Measurements from ENCODE around the gene TRERF1.
A peak's percentile ranks its signal among the peaks of the same experiment; 100 is the strongest.
"Not testable (repeated sequence)": the region's sequence is repeated elsewhere in the genome, so short reads cannot be mapped to it uniquely, and the experiment has no call there.

TRERF1 gene

DNA sequence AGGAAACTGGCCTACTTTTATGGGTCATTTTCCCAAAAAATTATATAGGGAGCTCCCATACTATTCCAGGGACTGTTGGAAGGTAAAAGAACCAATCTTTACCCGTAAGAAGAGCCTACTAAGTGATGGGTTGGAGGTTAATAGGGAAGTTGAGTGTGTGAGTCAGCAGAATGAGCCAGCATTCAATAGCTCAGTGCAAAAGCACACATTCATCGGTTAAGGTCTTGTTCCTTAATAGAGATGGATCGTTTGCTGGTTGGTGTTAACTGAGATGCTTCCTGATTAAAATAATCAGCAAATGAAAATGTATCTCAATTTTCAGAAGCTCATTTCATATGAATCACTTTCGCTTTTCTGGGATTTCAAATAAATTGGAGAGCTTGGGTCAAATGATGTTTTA, 118.8 kb downstream of the TRERF1 start:
- no peak for DNase-seq

DNA sequence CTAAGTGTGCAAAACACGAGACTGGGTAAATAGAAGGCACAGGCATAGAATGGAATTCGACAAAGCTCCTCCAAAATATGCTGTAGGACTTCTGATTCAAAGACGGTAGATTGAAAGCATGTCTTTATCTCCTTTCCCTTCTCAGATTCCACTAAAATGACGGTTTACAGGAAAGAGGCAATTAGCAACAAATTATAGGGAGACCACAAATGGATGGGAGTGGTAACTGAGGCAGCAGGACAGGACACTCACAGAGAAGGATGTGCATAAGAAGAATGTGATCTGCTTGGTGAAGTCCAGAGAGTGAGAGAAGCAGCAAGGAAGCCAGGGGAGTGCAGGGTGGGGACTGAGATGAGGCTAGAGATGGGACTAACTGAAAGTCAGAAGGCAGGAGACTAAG, 120.7 kb downstream of the TRERF1 start:
- DNase-seq, result no peak

DNA sequence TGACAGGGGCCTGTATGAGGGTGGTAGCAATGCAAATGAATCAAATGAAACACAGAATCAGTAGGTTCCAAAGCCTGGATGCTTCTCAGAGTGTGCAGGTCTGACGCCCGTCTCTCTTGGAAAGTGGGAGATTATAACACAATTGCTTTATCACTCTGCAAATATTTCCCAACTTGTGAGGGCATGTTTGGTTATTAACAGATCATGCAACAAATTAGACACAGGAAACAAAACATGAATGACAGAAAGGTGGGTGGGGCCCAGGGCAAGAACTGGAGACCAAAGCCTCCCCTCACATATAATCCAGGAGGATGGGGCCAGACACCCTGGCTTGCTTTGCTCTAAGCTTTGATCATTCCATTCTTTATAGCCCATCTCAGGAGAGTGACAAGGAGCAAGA, 125.5 kb downstream of the TRERF1 start:
- no peak for DNase-seq

DNA sequence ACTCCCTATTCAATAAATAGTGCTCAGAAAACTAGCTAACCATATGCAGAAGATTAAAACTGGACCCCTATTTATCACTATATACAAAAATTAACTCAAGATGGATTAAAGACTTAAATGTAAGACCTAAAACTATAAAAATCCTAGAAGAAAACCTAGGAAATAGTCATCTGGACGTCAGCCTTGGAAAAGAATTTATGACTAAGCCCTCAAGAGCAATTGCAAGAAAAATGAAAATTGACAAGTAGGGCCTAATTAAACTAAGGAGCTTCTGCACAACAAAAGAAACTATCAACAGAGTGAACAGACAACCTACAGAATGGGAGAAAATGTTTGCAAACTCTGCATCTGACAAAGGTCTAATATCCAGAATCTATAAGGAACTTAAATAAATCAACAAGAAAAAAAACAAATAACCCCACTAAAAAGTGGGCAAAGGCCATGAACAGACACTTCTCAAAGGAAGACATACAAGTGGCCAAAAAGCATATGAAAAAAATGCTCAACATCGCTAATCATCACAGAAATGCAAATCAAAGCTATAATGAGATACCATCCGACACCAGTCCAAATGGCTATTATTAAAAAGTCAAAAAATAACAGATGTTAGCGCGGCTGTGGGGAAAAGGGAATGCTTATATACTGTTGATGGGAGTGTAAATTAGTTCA, 126.9 kb downstream of the TRERF1 start:
- not testable (repeated sequence) for DNase-seq

DNA sequence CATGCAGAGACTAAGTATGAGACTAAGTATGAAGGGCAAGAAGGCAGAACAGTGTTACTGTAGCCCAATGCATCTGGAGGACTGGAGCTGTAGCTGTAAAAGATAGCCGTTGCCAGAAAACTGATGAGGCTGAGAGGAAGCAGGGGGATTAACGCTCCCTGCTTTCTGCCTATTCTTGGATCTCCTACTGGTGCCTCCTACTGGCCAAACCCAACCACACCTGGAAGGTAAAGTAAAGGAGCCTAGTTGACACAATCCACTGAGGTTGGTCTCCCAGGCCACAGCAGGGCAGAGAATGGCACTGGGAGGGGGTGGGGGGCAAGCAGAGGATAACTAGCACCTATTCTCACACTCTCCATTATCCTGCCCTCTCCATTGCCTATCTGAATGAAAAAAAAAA, 129.1 kb downstream of the TRERF1 start:
- DNase-seq, result no peak

DNA sequence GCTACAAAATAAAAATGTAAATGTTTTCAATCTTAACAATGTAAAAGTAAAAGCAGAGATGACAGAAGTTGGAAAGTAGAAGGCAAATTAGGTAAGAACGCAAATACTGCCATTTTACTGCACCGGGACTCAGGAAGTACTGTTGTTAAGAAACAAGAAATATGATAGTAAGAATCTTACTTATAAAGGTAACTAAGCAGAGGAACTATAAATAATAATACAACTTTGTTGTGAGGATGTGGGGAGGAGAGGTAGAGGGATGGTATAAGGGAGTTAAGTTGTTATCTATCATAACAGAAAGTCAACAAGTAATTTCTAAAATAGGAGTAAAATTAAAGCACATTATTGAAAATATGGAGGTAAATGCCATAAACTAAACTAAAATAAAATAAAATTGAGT, 129.8 kb downstream of the TRERF1 start:
- DNase-seq, result no peak

DNA sequence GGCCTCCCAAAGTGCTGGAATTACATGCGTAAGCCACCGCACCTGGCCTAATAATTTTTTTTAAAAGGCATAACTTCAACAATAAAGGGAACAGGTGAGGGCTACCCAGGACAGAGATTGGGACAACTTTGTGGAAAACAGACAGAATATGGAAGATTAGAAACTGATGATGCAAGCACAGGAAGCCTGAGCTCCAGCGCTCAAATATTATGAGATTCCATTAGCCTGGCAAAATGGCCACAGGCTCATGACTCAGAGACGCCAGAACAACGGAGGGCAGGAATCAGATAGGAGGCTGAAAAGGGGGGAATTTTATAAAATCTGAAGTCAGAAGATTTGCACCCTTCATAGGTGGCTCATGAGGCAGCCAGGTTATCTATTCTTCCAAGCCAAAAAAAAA, 131.0 kb downstream of the TRERF1 start:
- DNase-seq, result no peak

DNA sequence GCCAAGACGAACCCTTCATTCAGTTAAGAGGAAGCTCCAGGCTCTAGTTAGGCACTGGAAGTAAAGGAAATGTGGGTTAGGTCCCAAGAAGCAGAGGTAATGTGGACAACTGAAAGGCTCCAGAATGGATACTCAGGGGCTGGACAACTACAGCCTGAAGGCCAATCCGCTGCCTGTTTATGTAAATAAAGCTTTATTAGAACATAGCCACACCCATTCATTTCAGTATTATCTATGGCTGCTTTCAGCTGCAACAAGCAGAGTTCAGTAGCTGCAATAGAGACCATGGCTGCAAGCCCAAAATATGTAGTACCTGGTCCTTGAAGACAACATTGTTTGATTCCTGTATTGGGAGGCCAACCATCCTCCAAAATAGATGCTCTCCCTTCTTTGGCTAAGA, 133.2 kb downstream of the TRERF1 start:
- no peak for DNase-seq

DNA sequence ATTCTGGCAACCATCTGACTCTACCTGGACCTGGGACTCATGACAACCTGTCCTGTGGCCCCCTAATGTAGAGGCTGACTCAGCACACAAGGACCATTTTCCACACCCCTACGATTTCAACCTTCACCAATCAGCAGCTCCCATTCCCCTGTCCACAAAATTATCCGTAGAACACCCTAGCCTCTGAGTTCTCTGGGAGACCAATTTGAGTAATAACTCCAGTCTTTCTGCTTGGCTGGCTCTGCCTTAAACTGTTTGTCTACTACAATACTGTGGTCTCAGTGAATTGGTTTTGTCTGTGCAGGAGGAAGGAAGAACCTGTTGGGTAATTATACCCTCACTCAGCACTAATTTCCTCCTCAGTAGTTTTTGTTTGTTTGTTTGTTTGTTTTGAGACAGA, 134.7 kb downstream of the TRERF1 start:
- no peak for DNase-seq

DNA sequence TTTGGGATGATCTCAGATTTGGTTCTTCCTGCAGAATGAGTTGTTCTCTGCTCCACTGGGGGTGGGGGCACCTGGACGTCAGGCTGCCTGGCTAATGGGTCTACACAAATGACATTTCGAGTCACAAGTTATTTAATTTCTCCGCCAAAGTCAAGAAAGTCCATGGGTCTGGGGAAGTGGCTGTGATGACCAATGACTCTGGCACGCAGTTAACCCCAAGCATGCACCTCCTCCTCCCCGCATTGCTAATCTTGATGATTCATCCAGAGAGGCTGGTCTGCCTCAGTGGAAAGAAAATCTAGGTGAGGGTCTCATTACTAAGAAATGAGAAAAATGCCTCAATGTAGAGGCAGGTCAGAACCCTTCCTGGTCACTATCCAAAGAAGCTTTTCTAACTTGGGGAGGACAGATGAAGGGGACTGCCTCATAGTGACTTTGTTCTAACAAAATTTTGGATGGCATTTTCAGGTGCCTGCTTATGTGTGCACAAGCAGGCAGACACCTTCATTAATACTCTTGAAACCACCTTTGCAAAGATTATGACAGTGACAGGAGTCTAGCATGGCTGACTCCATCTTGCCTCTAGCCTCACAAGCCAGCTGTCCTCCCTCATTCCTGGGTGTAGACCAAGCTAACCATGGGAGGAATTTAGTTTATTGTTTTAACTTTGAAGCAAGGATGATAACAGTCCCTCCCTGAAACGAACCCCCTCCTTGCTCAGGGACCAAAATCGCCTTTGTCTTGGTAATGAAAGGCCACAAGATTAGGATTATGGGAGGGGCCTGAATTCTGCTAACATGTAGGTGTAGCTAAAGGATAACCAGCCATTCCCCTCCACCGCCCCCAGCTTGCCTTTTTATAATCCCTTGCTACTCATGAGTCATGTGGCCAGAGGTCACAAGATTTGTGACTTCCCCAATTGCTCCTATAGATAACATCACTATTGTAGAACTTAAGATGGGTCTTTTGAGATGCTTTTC, 135.4 kb downstream of the TRERF1 start:
- DNase-seq, result peak; percentile 14

DNA sequence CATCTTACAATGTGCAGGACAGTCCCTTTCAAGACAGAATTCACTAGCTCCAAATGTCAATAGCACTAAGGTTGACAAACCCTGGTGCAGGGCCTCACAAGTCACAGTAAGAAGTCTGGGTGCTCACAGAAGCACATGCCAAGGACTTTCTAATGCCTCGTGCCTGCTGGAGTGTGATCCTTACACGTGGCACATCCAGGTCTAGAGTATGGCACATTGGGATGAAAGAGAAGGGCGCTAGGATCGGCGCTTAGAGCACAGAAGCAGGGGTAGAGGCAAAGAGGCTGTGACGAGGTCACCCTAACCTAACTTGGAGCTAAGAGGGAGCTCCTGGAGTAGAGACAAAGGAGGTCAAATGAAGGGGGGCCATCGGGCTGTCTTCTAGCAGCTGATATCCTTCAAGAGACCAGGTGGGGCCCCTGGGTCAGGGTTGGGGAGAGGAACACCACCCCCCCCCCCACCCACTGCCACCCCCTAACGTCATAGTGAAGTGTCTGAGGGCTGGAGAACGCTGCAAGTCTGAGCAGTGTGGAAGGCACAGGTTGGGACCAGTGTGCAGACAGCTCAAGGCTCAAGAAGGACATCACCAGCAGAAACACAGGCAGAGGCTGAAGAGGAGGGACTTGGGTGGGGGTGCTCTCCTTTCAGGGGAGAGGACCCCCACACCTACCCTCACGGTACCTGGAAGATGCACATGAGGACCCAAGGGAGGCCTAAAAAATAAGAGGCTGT, 136.3 kb downstream of the TRERF1 start:
- no peak for DNase-seq

DNA sequence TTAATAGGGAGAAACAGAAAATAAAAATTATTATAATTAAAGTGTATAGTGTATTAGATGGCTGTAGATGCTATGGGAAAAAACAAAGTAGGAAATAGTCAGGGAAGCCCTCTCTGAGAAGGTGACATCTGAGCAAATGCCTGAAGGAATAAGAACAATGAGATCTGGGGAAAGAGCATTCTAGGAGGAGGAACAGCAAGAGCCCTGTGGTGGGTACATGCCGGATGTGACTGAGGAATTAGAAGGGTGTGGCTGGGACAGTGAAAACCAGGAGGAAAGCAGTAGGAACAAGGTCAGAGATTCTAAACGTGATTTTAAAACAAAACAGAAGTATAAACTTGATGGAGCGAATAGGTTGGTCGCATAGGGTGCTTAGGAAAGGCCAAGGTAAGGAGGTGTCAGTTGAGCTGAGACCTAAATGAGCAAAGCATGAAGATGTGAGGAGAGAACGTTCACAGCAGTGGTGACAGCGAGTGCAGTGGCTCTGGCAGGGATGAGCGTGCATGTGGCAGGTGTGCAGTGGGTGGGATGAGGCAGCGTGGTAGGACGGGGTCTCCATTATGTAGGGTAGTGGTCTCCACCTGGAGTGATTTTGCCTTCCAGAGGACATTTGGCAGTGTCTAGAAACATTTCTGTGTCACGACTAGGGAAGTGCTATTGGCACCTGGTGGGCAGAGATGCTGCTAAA, 137.0 kb downstream of the TRERF1 start:
- no peak for DNase-seq

DNA sequence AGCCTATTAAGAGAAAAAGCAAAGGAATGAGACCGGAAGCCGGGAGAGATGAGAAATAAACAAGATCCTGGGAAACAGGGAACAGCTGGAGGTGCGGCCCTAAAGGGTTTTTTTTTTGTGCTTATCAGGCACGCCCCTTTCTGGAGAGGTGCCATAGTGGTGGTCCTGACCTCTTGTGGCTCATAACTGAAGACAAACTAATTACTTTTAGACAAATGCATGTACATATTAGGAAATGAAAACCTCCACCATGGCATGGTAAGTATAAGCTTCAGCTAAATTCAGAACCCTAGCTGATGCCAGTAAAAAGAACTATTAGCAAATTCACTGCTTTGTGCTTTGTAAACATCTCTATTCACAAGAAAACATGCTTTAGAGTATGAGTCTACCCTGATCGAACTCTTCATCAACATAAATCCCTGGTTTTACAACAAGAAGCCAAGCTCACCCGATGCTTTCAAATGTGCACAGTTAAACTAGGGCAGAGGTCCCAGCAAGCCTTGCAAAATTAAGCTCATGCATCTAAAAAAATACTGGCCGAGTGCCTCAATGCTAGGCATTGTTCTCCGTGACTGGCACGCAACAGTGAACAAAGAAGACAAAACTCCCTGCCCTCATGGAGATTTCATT, 137.7 kb downstream of the TRERF1 start:
- no peak for DNase-seq

DNA sequence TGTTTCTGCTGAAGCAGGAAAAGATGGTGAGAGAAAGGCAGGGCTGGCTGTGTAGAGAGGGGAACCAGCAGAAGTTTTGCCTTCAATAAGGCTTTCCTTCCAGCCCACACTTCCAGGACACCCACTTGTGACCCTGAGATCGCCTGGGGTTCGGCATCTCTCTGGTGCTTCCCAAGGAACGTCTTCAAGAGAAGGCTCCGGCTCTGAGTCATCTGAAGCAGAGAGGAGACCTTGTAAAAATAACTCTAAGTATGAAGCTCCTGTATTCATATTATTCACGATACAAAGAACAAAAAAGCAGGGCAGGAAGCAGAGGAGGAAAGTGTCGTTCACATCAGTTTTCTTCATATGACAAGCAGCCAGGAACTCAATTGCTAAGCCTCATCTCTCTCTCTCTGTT, 138.7 kb downstream of the TRERF1 start:
- no peak for DNase-seq

DNA sequence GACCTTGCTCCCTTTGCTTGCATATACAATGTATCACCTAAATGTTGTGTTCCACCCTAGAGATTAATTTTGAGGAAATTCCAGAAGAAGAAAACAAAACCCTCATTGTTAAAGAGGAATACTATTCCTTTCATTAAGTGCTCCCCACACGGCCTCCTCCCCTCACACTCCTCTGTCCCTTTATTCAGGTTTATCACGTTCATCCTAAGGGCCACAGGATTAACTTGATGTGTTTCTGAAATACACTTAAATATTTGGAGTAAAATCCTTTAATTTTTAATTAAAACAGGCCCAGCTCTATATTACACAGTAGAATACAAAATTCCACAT, 144.6 kb downstream of the TRERF1 start:
- no peak for DNase-seq

DNA sequence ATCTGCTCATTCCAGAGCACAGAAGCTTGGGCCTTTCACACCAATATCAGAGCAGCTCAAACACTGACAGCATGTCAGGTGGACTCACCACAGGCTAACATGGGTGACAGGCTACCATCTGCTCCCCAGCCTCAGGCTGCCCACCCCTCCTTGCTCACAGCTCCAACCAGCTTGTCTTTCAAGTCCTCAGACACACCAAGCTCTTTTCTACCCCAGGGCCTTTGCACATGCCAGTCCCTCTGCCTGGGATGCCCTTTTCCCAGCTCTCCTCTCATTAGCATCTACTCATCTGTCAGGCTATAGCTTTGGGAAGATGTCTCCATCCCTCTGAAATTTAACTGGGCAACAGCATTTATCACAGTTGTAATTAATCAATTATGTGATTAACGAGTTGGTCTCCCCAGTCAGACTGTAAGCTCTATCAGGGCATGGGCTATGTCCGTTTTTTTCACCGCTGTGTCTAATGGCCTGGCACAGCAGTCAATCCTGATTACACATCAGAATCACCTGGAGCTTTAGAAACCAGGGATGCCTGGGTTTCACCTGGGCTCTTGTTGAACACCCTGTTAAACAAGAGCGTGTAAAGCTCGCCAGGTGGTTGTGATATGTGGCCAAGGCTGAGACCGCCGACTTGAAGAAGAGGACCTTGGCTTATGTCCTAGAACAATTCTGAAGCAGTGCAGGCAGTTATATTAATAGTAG, 145.1 kb downstream of the TRERF1 start:
- DNase-seq, result no peak

DNA sequence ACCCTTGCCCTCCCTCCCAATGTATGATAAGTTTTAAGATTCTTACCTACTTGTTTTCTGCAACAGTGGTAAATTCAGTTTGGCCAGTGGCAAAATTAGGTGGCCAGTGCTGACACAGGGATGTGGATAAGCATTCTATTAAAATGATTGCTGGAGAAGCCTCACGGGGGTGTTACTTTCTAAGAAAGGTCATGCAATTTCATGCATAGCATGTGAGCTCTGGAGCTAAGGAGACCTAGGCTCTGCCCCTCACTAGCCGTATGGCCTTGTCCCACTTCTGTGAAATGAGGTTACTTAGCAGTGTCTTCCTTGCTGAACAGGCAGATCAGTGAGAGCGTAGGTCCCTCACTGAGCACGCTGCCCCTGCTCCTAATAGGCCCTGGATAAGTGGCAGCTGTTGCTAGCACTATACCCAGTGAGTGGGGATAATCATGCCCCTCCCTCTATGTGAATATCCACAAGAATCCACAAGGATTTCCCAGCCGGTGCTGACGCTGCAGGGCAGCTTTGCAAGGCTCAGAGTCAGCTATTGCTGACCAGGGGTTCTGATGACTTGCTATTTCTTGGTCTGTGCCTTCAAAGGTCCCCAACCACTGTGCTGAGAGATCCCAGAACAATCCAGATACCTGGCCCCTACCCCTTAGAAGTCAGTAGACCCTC, 147.5 kb downstream of the TRERF1 start:
- DNase-seq, result no peak

DNA sequence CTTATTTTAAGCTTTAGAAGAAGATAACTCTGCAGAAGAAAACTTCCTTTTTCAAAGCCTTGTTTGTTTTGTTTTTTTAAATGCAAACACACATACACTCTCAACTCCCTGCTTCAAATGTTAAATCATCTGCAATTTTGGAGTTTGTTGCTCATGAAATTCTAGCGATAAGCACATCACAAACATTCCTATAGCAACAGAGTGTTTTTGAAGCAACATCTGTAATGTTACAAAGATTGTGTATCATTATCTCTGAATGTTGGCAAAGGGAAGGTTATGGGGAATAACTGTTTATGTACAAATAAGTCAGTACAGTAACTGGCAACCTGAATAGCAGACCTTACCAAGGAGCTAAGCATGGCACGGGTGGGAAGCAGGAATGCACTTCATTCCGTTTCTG, 149.3 kb downstream of the TRERF1 start:
- DNase-seq, result no peak

DNA sequence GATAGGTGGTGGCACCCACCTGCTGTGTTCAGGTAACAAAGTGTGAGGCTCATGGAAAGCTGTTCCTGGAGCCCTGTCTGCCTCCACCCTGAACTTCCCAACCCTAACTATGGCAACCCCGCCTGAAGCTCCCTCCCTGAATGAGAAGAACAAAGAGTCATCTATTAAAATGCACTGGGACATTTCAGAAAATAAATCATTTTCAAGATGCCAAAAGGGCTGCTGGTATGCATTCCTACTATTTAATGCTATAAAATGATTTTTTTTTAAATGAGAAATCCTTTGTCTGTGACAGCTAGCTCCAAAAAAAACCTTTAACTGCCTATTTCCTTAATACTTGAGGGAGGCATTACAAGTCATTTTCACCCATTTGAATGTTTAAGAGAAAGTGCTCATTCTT, 149.7 kb downstream of the TRERF1 start:
- no peak for DNase-seq

DNA sequence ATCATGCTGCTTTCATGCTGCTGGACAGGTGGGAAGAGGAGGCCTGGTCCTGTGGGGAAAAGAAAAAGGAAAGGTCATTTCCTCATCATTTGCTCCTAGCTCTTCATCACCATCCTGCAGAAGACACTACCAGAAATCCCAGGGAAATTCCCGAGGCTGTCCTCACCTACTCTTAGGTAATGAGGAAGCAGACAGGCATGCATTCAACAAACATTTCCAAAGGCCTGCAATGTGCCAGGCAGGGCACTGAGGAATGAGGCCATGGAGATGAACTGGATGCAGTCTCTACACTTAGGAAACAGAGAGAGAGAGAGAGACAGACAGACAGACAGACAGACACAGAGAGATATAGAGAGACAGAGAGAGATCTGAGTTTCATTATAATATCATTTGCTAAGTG, 151.0 kb downstream of the TRERF1 start:
- no peak for DNase-seq

DNA sequence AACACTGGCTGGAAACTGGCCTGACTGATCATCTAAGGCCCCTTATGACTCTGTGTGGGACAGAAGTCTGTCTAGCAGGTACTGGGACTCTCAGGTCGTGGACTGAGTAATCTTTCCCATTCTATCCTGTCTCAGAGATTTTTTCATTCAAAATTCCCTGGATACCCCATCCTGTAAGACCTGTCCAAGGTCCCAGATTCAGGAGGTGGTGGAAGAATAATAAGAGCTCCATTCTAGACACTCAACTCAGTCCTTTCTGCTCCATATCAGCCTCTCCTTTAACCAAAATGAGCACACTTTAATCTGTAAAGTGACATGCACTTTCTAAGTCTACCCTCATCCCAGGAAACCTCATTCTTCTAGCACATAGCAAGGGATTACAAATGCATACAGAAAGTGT, 151.5 kb downstream of the TRERF1 start:
- no peak for DNase-seq

DNA sequence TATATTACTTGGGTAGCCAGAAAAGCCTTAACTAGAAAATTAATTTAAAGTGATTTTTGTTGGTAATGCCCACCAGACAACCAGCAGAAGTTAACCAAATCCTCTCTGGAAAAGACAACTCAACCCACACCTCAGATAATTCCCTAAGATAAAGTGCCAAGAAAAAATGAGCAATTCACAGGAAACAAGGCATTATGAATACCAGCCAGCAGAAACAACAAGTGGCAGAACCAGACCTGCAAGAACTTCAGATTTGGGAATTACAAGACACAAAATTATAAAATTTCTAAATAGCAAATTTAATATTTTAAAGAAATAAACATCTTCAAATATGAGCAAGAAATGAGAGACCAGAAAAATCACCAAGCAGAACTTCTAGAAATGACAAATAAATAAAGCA, 154.1 kb downstream of the TRERF1 start:
- no peak for DNase-seq
